Activated CD4-positive, alpha-beta memory T cell treated with anti-CD3 and anti-CD28 coated beads, Interleukin-2, amount 10 ng/mL, durations not matched to agents 7 days and 5 days (primary cell): ENCODE data around the gene ZMYND8. TPM values are rescaled to one million over a fixed set of nuclear protein-coding genes. Genes with fewer than 3 reads are reported as not detected.
A peak's percentile ranks its signal among the peaks of the same experiment; 100 is the strongest.

Experiments used
- CTCF ChIA-PET: fragments of 350-600 bp; sonication (Branson Sonifier 250); formaldehyde crosslinking; loops from one replicate; lab custom pipeline; 2021; ENCODE audit warnings: antibody characterized with exemption, inconsistent platforms; lab: Charles Lee
- POLR2A ChIA-PET: fragments of 350-600 bp; sonication (Branson Sonifier 250); formaldehyde crosslinking; loops from one replicate; lab custom pipeline; 2021; ENCODE audit warnings: antibody characterized with exemption; lab: Charles Lee
- DNase-seq: peaks from one replicate; pipeline ENCODE4 v3.0.0-alpha.2; 2020
- H3K27ac Mint-ChIP-seq: one replicate; pipeline ENCODE4 v1.8.0; 2021; ENCODE audit warnings: mild to moderate bottlenecking, mixed read lengths
- H3K27me3 Mint-ChIP-seq: one replicate; pipeline ENCODE4 v1.8.0; 2021; ENCODE audit warnings: mixed read lengths
- H3K36me3 Mint-ChIP-seq: one replicate; pipeline ENCODE4 v1.8.0; 2021; ENCODE audit warnings: low read depth, mixed read lengths
- H3K4me1 Mint-ChIP-seq: one replicate; pipeline ENCODE4 v1.8.0; 2021; ENCODE audit warnings: mixed read lengths
- H3K4me3 Mint-ChIP-seq: one replicate; pipeline ENCODE4 v1.8.0; 2021; ENCODE audit warnings: mild to moderate bottlenecking, mixed read lengths
- H3K9me3 Mint-ChIP-seq: one replicate; pipeline ENCODE4 v1.8.0; 2021; ENCODE audit warnings: mixed read lengths
- total RNA-seq, 2 experiments: library from RNA; stranded (reverse); gene quantifications; one replicate each; pipeline ENCODE4 v1.2.3, GENCODE V29; 2021

Gene ZMYND8
- total RNA-seq, 2 experiments from 2014 or later = 37.8 to 44.2 TPM

GRCh38 chr20:47332381-47333206 lies 23.9 kb downstream of the ZMYND8 start:
- CTCF ChIA-PET = no interaction called here

GRCh38 chr20:47330933-47331708 lies 25.4 kb downstream of the ZMYND8 start:
- ChIA-PET POLR2A (no interaction called here), CTCF (no interaction called here)
- H3K4me1 Mint-ChIP-seq = peaks cover 30% of the 10 kb centered on the region
- H3K36me3 Mint-ChIP-seq = peaks cover 45% of the 10 kb centered on the region
- H3K27ac Mint-ChIP-seq = no peak overlapping the region
- H3K9me3 Mint-ChIP-seq = no peaks in the 10 kb centered on the region
- DNase-seq = no peak
- no peak overlapping the region for H3K4me3 Mint-ChIP-seq
- no peaks in the 10 kb centered on the region for H3K27me3 Mint-ChIP-seq

More at GRCh38 chr20:47332381-47333206, 23.9 kb downstream of the ZMYND8 start:
- Mint-ChIP-seq H3K9me3 (no peaks in the 10 kb centered on the region), H3K27ac (no peak overlapping the region), H3K27me3 (no peaks in the 10 kb centered on the region), H3K36me3 (peaks cover 49% of the 10 kb centered on the region), H3K4me1 (peaks cover 33% of the 10 kb centered on the region), H3K4me3 (no peak overlapping the region)
- POLR2A ChIA-PET = no interaction called here
- DNase-seq = no peak

GRCh38 chr20:47330071-47330470 lies 26.4 kb downstream of the ZMYND8 start:
- H3K36me3 Mint-ChIP-seq = peaks cover 40% of the 10 kb centered on the region
- H3K9me3 Mint-ChIP-seq = no peaks in the 10 kb centered on the region
- no peak overlapping the region for H3K4me3 Mint-ChIP-seq
- H3K4me1 Mint-ChIP-seq = peaks cover 28% of the 10 kb centered on the region
- H3K27ac Mint-ChIP-seq = no peak overlapping the region
- CTCF ChIA-PET = interaction anchor here (0.6 to 0.7 kb wide), 2 partner anchors 292 to 470 kb away, joined by 3 read pairs; no protein-coding TSS in a partner anchor
- no peaks in the 10 kb centered on the region for H3K27me3 Mint-ChIP-seq
- DNase-seq = no peak
- POLR2A ChIA-PET = no interaction called here

- no peaks in the 10 kb centered on the region for H3K27me3 Mint-ChIP-seq
- ChIA-PET POLR2A (interaction anchor here (1.4 kb wide), 1 partner anchor 34 kb away, joined by 3 read pairs; no protein-coding TSS in a partner anchor), CTCF (interaction anchor here (0.6 to 2.4 kb wide), 2 partner anchors 28 to 56 kb away, joined by 3 to 5 read pairs; partner anchors contain the start of gene ZMYND8)
- peaks cover 26% of the 10 kb centered on the region for H3K4me1 Mint-ChIP-seq
- no peak overlapping the region for H3K4me3 Mint-ChIP-seq
- no peak overlapping the region for H3K27ac Mint-ChIP-seq
- H3K9me3 Mint-ChIP-seq = no peaks in the 10 kb centered on the region
- no peak for DNase-seq
- H3K36me3 Mint-ChIP-seq = peaks cover 47% of the 10 kb centered on the region
Measured at GRCh38 chr20:47328129-47328528, 28.4 kb downstream of the ZMYND8 start.

- Mint-ChIP-seq H3K36me3 (peaks cover 43% of the 10 kb centered on the region), H3K27me3 (no peaks in the 10 kb centered on the region), H3K9me3 (no peaks in the 10 kb centered on the region), H3K27ac (no peak overlapping the region), H3K4me1 (peaks cover 22% of the 10 kb centered on the region), H3K4me3 (no peak overlapping the region)
- no peak for DNase-seq
- POLR2A ChIA-PET = no interaction called here
- CTCF ChIA-PET = interaction anchor here (0.6 to 2.4 kb wide), 3 partner anchors 29 to 313 kb away, joined by 3 to 5 read pairs (median 3); partner anchors contain the start of gene ZMYND8
Measured at GRCh38 chr20:47327711-47328110, 28.8 kb downstream of the ZMYND8 start.

GRCh38 chr20:47326658-47327268 lies 29.7 kb downstream of the ZMYND8 start:
- Mint-ChIP-seq H3K36me3 (peaks cover 37% of the 10 kb centered on the region), H3K27me3 (no peaks in the 10 kb centered on the region), H3K4me1 (peaks cover 17% of the 10 kb centered on the region), H3K9me3 (no peaks in the 10 kb centered on the region), H3K27ac (no peak overlapping the region), H3K4me3 (no peak overlapping the region)
- ChIA-PET POLR2A (interaction anchor here (0.8 kb wide), 1 partner anchor 10 kb away, joined by 3 read pairs; no protein-coding TSS in a partner anchor), CTCF (interaction anchor here (0.6 to 2.4 kb wide), 2 partner anchors 30 to 314 kb away, joined by 3 to 5 read pairs; partner anchors contain the start of gene ZMYND8)
- DNase-seq = no peak

GRCh38 chr20:47325242-47325641 lies 31.3 kb downstream of the ZMYND8 start:
- peaks cover 17% of the 10 kb centered on the region for H3K4me1 Mint-ChIP-seq
- no peak for DNase-seq
- no peak overlapping the region for H3K27ac Mint-ChIP-seq
- no peak overlapping the region for H3K4me3 Mint-ChIP-seq
- ChIA-PET POLR2A (interaction anchor here (1.9 kb wide), 1 partner anchor 31 kb away, joined by 6 read pairs; the partner anchor contains the start of gene ZMYND8), CTCF (interaction anchor here (0.8 to 1.7 kb wide), 2 partner anchors 9 to 59 kb away, joined by 3 to 4 read pairs; no protein-coding TSS in a partner anchor)
- H3K9me3 Mint-ChIP-seq = no peaks in the 10 kb centered on the region
- H3K36me3 Mint-ChIP-seq = peaks cover 26% of the 10 kb centered on the region
- no peaks in the 10 kb centered on the region for H3K27me3 Mint-ChIP-seq

- ChIA-PET POLR2A (no interaction called here), CTCF (interaction anchor here (1.1 kb wide), 1 partner anchor 125 kb away, joined by 3 read pairs; no protein-coding TSS in a partner anchor)
- Mint-ChIP-seq H3K36me3 (peaks cover 26% of the 10 kb centered on the region), H3K4me1 (peaks cover 54% of the 10 kb centered on the region), H3K27ac (no peak overlapping the region), H3K27me3 (no peaks in the 10 kb centered on the region), H3K9me3 (no peaks in the 10 kb centered on the region), H3K4me3 (no peak overlapping the region)
- DNase-seq = no peak
Measured at GRCh38 chr20:47320990-47321805, 35.3 kb downstream of the ZMYND8 start.

- H3K4me1 Mint-ChIP-seq = peaks cover 63% of the 10 kb centered on the region
- no peaks in the 10 kb centered on the region for H3K27me3 Mint-ChIP-seq
- H3K36me3 Mint-ChIP-seq = peaks cover 25% of the 10 kb centered on the region
- CTCF ChIA-PET = interaction anchor here (1.1 kb wide), 1 partner anchor 47 kb away, joined by 3 read pairs; no protein-coding TSS in a partner anchor
- DNase-seq = no peak
- no peak overlapping the region for H3K4me3 Mint-ChIP-seq
- no peaks in the 10 kb centered on the region for H3K9me3 Mint-ChIP-seq
- POLR2A ChIA-PET = interaction anchor here (1.6 kb wide), 1 partner anchor 36 kb away, joined by 6 read pairs; the partner anchor contains the start of gene ZMYND8
- H3K27ac Mint-ChIP-seq = peak overlapping the region; percentile 59
Measured at GRCh38 chr20:47319517-47320252, 36.8 kb downstream of the ZMYND8 start.

GRCh38 chr20:47318586-47319516 lies 37.6 kb downstream of the ZMYND8 start:
- peaks cover 21% of the 10 kb centered on the region for H3K36me3 Mint-ChIP-seq
- peak overlapping the region; percentile 39 for H3K4me3 Mint-ChIP-seq
- ChIA-PET POLR2A (interaction anchor here (0.5 to 2.6 kb wide), 3 partner anchors 37 to 175 kb away, joined by 3 to 10 read pairs (median 6); partner anchors contain the start of gene ZMYND8), CTCF (interaction anchor here (0.6 to 1.1 kb wide), 4 partner anchors 46 to 73 kb away, joined by 3 to 5 read pairs (median 4); no protein-coding TSS in a partner anchor)
- H3K27ac Mint-ChIP-seq = peak overlapping the region; percentile 56
- H3K27me3 Mint-ChIP-seq = no peaks in the 10 kb centered on the region
- no peaks in the 10 kb centered on the region for H3K9me3 Mint-ChIP-seq
- H3K4me1 Mint-ChIP-seq = peaks cover 63% of the 10 kb centered on the region
- peak; percentile 36 for DNase-seq
